GM18502 (cell line): ENCODE measurements around the gene TNFSF4.
A peak's percentile ranks its signal among the peaks of the same experiment; 100 is the strongest.
"Not testable (repeated sequence)": the region's sequence is repeated elsewhere in the genome, so short reads cannot be mapped to it uniquely, and the experiment has no call there.

Experiments used
- ATAC-seq: cut with Tn5 transposase; IDR thresholded peaks from one replicate; pipeline ENCODE4 v1.9.1; 2021; ENCODE audit warnings: mild to moderate bottlenecking; ENCODE audit not compliant: unreplicated experiment, poor library complexity

TNFSF4 gene

GRCh38 chr1:173206816-173207568, at the start of gene TNFSF4:
Gene TNFSF4, minus strand, starts transcription at chr1:173207331. Its CDS starts 155 bp downstream, at chr1:173207176.
- ATAC-seq = no peak

- ATAC-seq = no peak
Observed at GRCh38 chr1:173255214-173255813, 48.2 kb upstream of the TNFSF4 start.

- ATAC-seq = no peak
Observed at GRCh38 chr1:173253046-173253445, 45.9 kb upstream of the TNFSF4 start.

GRCh38 chr1:173249349-173249748, 42.2 kb upstream of the TNFSF4 start:
- no peak for ATAC-seq

- ATAC-seq = no peak
Observed at GRCh38 chr1:173248247-173248940, 41.3 kb upstream of the TNFSF4 start.

GRCh38 chr1:173245892-173246291, 38.8 kb upstream of the TNFSF4 start:
- no peak for ATAC-seq

- ATAC-seq = no peak
Observed at GRCh38 chr1:173243300-173243699, 36.2 kb upstream of the TNFSF4 start.

GRCh38 chr1:173241528-173242347, 34.6 kb upstream of the TNFSF4 start:
- peak; percentile 48 for ATAC-seq

- ATAC-seq = no peak
Observed at GRCh38 chr1:173240609-173241008, 33.5 kb upstream of the TNFSF4 start.

- ATAC-seq = no peak
Observed at GRCh38 chr1:173239058-173239457, 31.9 kb upstream of the TNFSF4 start.

- no peak for ATAC-seq
Observed at GRCh38 chr1:173234899-173235298, 27.8 kb upstream of the TNFSF4 start.

GRCh38 chr1:173234434-173234833, 27.3 kb upstream of the TNFSF4 start:
- ATAC-seq = not testable (repeated sequence)

GRCh38 chr1:173229031-173229430, 21.9 kb upstream of the TNFSF4 start:
- ATAC-seq = not testable (repeated sequence)

GRCh38 chr1:173224949-173225348, 17.8 kb upstream of the TNFSF4 start:
- ATAC-seq = no peak

GRCh38 chr1:173224280-173224892, 17.3 kb upstream of the TNFSF4 start:
- no peak for ATAC-seq

GRCh38 chr1:173223031-173223380, 15.9 kb upstream of the TNFSF4 start:
- no peak for ATAC-seq

- peak; percentile 50 for ATAC-seq
Observed at GRCh38 chr1:173222149-173223030, 15.3 kb upstream of the TNFSF4 start.

GRCh38 chr1:173220157-173220556, 13.0 kb upstream of the TNFSF4 start:
- ATAC-seq = no peak

GRCh38 chr1:173213665-173214064, 6.5 kb upstream of the TNFSF4 start:
- no peak for ATAC-seq
